GM10266 (cell line): ENCODE results near the gene EMP3.

Experiments
- DNase-seq: peaks from one replicate; pipeline ENCODE4 v3.0.0; 2012; ENCODE audit errors: extremely low spot score
- TF ChIP-seq, protein P1 (sequence below): IDR thresholded peaks from 2 replicates; pipeline ENCODE4 v1.5.1; 2012; ENCODE audit warnings: mild to moderate bottlenecking, low read depth; ENCODE audit not compliant: control insufficient read depth, insufficient read depth; ENCODE audit errors: missing control alignments

The EMP3 gene

DNA sequence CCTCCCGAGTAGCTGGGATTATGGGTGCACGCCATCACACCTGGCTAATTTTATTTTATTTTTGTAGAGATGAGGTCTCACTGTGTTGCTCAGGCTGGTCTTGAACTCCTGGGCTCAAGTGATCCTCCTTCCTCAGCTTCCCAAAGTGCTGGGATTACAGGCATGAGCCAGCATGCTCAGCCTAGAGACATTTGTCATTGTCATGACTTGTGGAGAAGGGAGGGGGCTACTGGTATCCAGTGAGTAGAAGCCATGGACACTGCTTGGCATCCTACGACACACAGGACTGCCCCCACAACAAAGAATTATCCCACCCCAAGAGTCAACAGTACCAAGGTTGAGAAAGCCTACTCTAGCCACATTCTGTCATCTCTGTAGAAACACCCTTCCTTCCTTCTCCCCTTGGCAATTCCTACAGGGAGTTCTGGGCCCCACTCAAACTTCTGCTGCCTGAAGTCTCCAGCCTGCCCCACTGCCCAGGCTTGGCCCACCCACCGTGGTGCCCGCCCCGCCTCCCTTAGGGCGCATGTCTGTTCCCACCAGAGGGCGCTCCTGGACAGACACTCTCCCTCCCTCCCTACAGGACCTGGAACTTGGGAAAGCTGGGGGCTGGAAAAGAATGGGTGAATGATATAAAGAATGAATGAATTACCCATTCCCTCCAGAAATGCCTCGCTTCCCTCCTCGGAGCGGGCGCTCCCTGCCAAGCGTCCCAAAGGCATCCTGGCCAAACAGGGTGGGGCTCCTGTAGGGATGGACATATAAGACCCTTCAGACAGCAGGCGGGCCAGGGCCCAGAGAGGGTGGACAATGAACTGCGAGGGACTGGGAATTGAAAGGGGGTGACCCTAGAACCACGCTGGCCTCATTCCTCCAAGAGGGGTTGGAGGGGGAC lies 5.5 kb upstream of the EMP3 start:
- TF ChIP-seq, protein P1, sequence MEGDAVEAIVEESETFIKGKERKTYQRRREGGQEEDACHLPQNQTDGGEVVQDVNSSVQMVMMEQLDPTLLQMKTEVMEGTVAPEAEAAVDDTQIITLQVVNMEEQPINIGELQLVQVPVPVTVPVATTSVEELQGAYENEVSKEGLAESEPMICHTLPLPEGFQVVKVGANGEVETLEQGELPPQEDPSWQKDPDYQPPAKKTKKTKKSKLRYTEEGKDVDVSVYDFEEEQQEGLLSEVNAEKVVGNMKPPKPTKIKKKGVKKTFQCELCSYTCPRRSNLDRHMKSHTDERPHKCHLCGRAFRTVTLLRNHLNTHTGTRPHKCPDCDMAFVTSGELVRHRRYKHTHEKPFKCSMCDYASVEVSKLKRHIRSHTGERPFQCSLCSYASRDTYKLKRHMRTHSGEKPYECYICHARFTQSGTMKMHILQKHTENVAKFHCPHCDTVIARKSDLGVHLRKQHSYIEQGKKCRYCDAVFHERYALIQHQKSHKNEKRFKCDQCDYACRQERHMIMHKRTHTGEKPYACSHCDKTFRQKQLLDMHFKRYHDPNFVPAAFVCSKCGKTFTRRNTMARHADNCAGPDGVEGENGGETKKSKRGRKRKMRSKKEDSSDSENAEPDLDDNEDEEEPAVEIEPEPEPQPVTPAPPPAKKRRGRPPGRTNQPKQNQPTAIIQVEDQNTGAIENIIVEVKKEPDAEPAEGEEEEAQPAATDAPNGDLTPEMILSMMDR = peak; percentile 89
- peak; percentile 69 for DNase-seq

DNA sequence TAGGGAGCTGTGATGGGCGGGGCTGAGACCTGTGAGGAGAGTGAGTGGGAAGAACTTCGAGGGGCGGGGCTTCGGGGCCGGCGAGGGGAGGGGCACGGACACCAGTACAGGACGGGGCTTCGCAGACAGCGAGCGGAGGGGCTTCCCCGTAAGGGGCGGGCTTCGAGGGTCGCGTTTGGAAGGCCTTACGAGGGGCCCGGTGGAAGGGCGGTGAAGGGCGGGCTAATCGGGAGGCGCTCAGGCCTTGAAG lies 4.1 kb upstream of the EMP3 start:
- TF ChIP-seq, protein P1 = no peak
- DNase-seq = peak; percentile 96

DNA sequence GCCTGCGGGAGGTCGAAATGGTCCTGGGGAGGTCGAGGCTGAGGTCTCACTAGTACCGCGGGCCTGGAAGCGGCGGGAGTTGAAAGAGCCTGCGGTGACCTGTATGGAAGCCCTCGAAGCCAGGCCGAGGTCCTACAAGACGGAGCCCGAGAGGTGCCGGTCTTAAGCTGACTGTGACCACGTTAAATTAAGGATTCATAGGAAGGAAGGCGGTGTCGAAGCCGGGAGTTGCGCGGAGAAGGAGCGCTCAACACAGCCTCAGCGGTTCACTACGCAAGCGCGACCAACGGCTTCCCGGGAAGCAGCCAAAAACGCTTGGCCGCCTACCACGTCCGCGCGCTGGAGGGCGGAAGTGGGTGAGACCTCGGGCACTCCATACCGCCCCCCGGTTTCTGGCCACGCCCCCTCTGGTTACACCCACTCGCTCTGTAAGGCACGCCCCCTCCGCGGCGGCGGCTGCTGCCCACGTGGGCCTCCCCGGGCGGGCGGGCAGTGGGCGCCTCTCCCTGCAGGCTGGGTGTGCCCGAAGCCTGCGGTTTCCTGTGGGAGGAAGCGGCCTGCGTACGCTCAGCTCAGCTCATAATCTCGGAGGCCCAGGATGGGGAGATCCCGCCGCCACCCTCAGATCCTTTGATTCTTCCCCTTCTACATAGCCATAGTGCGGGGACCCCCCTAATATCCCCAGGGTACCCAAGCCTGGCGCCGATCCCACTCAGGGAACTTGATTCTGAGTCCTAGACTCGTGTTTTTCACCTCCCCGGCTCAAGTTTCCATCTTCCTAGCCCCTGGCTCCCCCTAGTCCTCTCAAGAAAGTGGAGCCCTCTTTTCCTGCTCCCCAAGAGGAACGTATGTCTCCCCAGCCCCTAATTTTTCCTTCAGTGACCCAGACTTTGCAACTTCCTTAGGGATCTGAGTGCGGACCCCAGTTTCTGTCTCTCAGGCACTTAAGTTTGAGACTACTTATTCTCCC lies 3.4 kb upstream of the EMP3 start:
- TF ChIP-seq, protein P1 = peak; percentile 1
- DNase-seq = peak; percentile 93

DNA sequence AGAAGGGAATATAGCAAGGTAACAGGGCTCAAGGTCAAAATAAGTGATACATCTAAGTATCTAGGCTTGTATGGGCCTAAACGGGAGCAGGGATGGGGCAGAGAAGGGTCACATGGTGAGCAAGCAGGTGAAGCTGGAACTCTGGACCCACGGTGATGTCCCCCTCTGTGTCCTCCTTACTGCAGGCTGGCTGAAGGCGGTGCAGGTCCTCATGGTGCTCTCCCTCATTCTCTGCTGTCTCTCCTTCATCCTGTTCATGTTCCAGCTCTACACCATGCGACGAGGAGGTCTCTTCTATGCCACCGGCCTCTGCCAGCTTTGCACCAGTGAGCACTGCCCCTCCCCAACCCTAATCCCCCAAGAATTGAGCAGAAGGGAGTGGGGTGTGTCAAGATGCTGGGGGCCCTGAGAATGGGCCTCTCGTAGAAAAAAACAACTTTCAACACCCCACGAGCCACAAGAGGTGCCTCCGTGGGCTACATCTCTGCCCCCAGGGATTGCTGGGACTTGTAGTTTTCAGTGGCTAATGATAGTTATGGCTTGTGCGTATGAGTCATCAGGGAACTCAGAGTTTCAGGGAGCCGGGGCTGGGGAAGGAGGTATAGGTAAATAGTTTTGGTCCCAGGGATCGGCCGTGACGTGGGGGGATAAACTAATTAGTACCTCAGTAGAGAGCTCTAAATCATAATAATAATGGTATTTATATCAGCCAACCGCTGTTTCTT lies 4.0 kb downstream of the EMP3 start:
- peak; percentile 37 for DNase-seq
- TF ChIP-seq, protein P1 = no peak

DNA sequence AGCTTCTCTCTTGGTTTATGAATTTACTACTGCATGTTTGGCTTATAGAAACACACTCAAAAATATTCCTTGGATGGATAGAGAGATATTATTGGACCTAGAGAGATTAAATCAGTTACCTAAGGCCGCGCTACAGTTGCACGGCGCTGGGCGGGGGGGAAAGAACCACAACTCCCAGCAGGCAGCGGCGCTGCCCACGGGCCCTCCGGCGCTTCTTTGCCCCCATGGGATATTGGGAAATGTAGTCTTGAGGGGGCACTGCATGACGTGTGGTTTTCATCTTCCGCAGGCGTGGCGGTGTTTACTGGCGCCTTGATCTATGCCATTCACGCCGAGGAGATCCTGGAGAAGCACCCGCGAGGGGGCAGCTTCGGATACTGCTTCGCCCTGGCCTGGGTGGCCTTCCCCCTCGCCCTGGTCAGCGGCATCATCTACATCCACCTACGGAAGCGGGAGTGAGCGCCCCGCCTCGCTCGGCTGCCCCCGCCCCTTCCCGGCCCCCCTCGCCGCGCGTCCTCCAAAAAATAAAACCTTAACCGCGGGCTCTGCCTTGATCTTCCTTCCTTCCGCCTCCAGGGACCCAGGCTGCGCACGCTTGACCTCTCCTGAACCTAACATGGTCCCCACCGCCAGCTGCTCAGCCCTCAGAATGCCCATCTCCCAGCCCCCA lies 4.8 kb downstream of the EMP3 start:
- peak; percentile 74 for DNase-seq
- TF ChIP-seq, protein P1 = peak; percentile 24

DNA sequence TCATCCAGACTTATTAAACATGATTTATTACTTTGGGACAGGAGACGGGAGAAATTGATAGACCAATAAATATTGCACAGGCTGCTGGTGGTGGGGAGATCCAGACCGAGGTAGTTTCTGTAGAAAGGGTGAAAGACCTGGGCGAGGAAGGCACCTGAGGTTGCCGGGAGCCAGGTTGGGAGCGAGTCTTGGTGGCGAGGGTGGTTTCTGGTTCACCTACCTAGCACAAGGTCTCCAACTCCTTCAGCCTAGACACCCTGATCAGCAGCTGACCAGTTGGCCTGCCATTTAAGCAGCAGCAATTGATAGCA lies 7.0 kb downstream of the EMP3 start:
- no peak for DNase-seq
- TF ChIP-seq, protein P1 = no peak
